ENCODE data around the gene FOXP4.

Gene FOXP4

GRCh38 chr6:41648921-41649320 lies 102.7 kb downstream of the FOXP4 start:
- 100% methylated on average over 2 to 3 of the region's 5 CpGs for WGBS, 2 experiments (ENCODE audit: insufficient coverage in 2 of 2)
- Histone ChIP-seq H3K36me3 (ENCODE audit: control insufficient read depth, insufficient read depth, low read length) (peaks cover 97% of the 10 kb centered on the region), H3K4me3 (ENCODE audit: extremely low read depth, insufficient read depth, low read length, poor library complexity, severe bottlenecking) (no peak overlapping the region), H3K4me1 (ENCODE audit: control insufficient read depth, insufficient read depth, low read length, poor library complexity, severe bottlenecking) (peaks cover 32% of the 10 kb centered on the region), H3K9me3 (ENCODE audit: control insufficient read depth, low read length) (no peaks in the 10 kb centered on the region), H3K27ac (ENCODE audit: low read depth, low read length, severe bottlenecking) (no peak overlapping the region)

- Histone ChIP-seq H3K36me3 (ENCODE audit: control insufficient read depth, insufficient read depth, low read length) (peaks cover 98% of the 10 kb centered on the region), H3K9me3 (ENCODE audit: control insufficient read depth, low read length) (no peaks in the 10 kb centered on the region), H3K4me1 (ENCODE audit: control insufficient read depth, insufficient read depth, low read length, poor library complexity, severe bottlenecking) (peaks cover 30% of the 10 kb centered on the region), H3K27ac (ENCODE audit: low read depth, low read length, severe bottlenecking) (no peak overlapping the region), H3K4me3 (ENCODE audit: extremely low read depth, insufficient read depth, low read length, poor library complexity, severe bottlenecking) (no peak overlapping the region)
- WGBS, 2 experiments (ENCODE audit: insufficient coverage in 2 of 2), result 90 to 96% methylated on average over 8 to 9 of the region's 10 CpGs
Measured at GRCh38 chr6:41649596-41649995, 103.4 kb downstream of the FOXP4 start.

- no peak overlapping the region for H3K27ac ChIP-seq (ENCODE audit: low read depth, low read length, severe bottlenecking)
- WGBS, 2 experiments (ENCODE audit: insufficient coverage in 2 of 2), result 100% methylated on average over 1 of the region's 2 CpGs; no CpG with 5 or more reads in 1 of the 2 experiments
- peaks cover 30% of the 10 kb centered on the region for H3K4me1 ChIP-seq (ENCODE audit: control insufficient read depth, insufficient read depth, low read length, poor library complexity, severe bottlenecking)
- H3K9me3 ChIP-seq (ENCODE audit: control insufficient read depth, low read length), result no peaks in the 10 kb centered on the region
- H3K4me3 ChIP-seq (ENCODE audit: extremely low read depth, insufficient read depth, low read length, poor library complexity, severe bottlenecking), result no peak overlapping the region
- peaks cover 95% of the 10 kb centered on the region for H3K36me3 ChIP-seq (ENCODE audit: control insufficient read depth, insufficient read depth, low read length)
Measured at GRCh38 chr6:41650120-41650519, 103.9 kb downstream of the FOXP4 start.

- Histone ChIP-seq H3K4me1 (ENCODE audit: control insufficient read depth, insufficient read depth, low read length, poor library complexity, severe bottlenecking) (peaks cover 31% of the 10 kb centered on the region), H3K27ac (ENCODE audit: low read depth, low read length, severe bottlenecking) (peak overlapping the region; percentile 2), H3K4me3 (ENCODE audit: extremely low read depth, insufficient read depth, low read length, poor library complexity, severe bottlenecking) (no peak overlapping the region), H3K9me3 (ENCODE audit: control insufficient read depth, low read length) (no peaks in the 10 kb centered on the region), H3K36me3 (ENCODE audit: control insufficient read depth, insufficient read depth, low read length) (peaks cover 82% of the 10 kb centered on the region)
- WGBS, 2 experiments (ENCODE audit: insufficient coverage in 2 of 2), result 89 to 96% methylated on average over 8 to 11 of the region's 11 CpGs
Measured at GRCh38 chr6:41651246-41651961, 105.2 kb downstream of the FOXP4 start.
